Smooth muscle cell (in vitro differentiated cells): Measurements from ENCODE around the gene CASZ1. TPM values are rescaled to one million over a fixed set of nuclear protein-coding genes. Genes with fewer than 3 reads are reported as not detected.

ENCODE experiments used
- DNase-seq: peaks from one replicate; lab custom pipeline; 2025; ENCODE audit not compliant: unreplicated experiment; lab: John Stamatoyannopoulos, UW
- H2AFZ ChIP-seq: fragments of 200-600 bp; sonication (generic); 2 replicates; pipeline ENCODE4 v1.6.0; 2016; ENCODE audit warnings: antibody characterized with exemption, low read depth, mild to moderate bottlenecking
- H3F3A ChIP-seq: fragments of 200-600 bp; sonication (generic); 2 replicates; pipeline ENCODE4 v1.6.0; 2017; ENCODE audit warnings: antibody characterized with exemption, low read depth
- H3K27ac ChIP-seq: fragments of 200-600 bp; sonication (generic); 2 replicates; pipeline ENCODE4 v1.5.1; 2016; ENCODE audit warnings: low read depth, mild to moderate bottlenecking
- H3K27me3 ChIP-seq: fragments of 200-600 bp; sonication (generic); 2 replicates; pipeline ENCODE4 v1.6.1; 2016; ENCODE audit warnings: low read depth, mild to moderate bottlenecking
- H3K36me3 ChIP-seq: fragments of 200-600 bp; sonication (generic); 2 replicates; pipeline ENCODE4 v1.5.1; 2016; ENCODE audit warnings: low read depth
- H3K4me1 ChIP-seq: fragments of 200-600 bp; sonication (generic); 2 replicates; pipeline ENCODE4 v1.5.1; 2016; ENCODE audit warnings: low read depth
- H3K4me2 ChIP-seq: fragments of 200-600 bp; sonication (generic); 2 replicates; pipeline ENCODE4 v1.6.0; 2016; ENCODE audit warnings: mild to moderate bottlenecking
- H3K4me3 ChIP-seq: fragments of 200-600 bp; sonication (generic); 2 replicates; pipeline ENCODE4 v1.5.1; 2016; ENCODE audit warnings: mild to moderate bottlenecking
- H3K79me2 ChIP-seq: fragments of 200-600 bp; sonication (generic); 2 replicates; pipeline ENCODE4 v1.6.0; 2016; ENCODE audit warnings: low read depth, mild to moderate bottlenecking
- H3K9ac ChIP-seq: fragments of 200-600 bp; sonication (generic); 2 replicates; pipeline ENCODE4 v1.6.0; 2016; ENCODE audit warnings: low read depth
- H3K9me3 ChIP-seq: fragments of 200-600 bp; sonication (generic); replicated peaks from 2 replicates; pipeline ENCODE4 v1.5.1; 2016; ENCODE audit warnings: low read depth
- H4K20me1 ChIP-seq: fragments of 200-600 bp; sonication (generic); 2 replicates; pipeline ENCODE4 v1.6.0; 2016; ENCODE audit warnings: low read depth
- CTCF ChIP-seq: fragments of 200-600 bp; sonication (generic); IDR thresholded peaks from 2 replicates; pipeline ENCODE4 v1.5.1; 2017; ENCODE audit warnings: borderline replicate concordance, mild to moderate bottlenecking, antibody characterized with exemption; ENCODE audit not compliant: insufficient read depth, poor library complexity, severe bottlenecking
- WGBS: methylation state at CpG from one replicate; pipeline ENCODE4 v1.1.7; 2016; ENCODE audit warnings: low lambda C conversion rate; 5-methylcytosine and 5-hydroxymethylcytosine counted together
- polyA plus RNA-seq: library from polyadenylated mRNA; unstranded; fragments of >200 nt; fragmentation: Nextera tagmentation; extraction: Ambion mirVana; gene quantifications from 2 replicates; pipeline ENCODE4 v1.2.1, GENCODE V29; 2016
- total RNA-seq: library from RNA; depleted of rRNA; stranded (reverse); fragments of >200 nt; gene quantifications from 2 replicates; pipeline ENCODE4 v1.2.3, GENCODE V29; 2014

The CASZ1 gene
- total and polyA plus RNA-seq, 2 experiments from 2014 or later: 0.70 to 1.9 TPM

- Histone ChIP-seq H3K9ac (no peak overlapping the region), H3K4me1 (peaks cover 59% of the 10 kb centered on the region), H3K4me2 (no peak overlapping the region), H2AFZ (no peak overlapping the region), H3K27ac (no peak overlapping the region), H4K20me1 (no peaks in the 10 kb centered on the region), H3K79me2 (no peaks in the 10 kb centered on the region), H3K27me3 (no peaks in the 10 kb centered on the region), H3K9me3 (no peaks in the 10 kb centered on the region), H3K36me3 (no peaks in the 10 kb centered on the region), H3F3A (no peaks in the 10 kb centered on the region), H3K4me3 (no peak overlapping the region)
- DNase-seq: no peak
- TF ChIP-seq CTCF: no peak
- WGBS: 54% methylated on average over 17 of the region's 17 CpGs
These were observed 113.8 kb downstream of the CASZ1 start for GRCh38 chr1:10682449-10683309.

GRCh38 chr1:10682108-10682445 is 114.4 kb downstream of the CASZ1 start:
- no peak for TF ChIP-seq CTCF

GRCh38 chr1:10681296-10682107 is 114.9 kb downstream of the CASZ1 start:
- peaks cover 68% of the 10 kb centered on the region for H3K4me1 ChIP-seq
- no peak overlapping the region for H3K27ac ChIP-seq
- H3K27me3 ChIP-seq: no peaks in the 10 kb centered on the region
- H3K9me3 ChIP-seq: no peaks in the 10 kb centered on the region
- H3F3A ChIP-seq: no peaks in the 10 kb centered on the region
- DNase-seq: no peak
- no peaks in the 10 kb centered on the region for H4K20me1 ChIP-seq
- WGBS: 83% methylated on average over 18 of the region's 18 CpGs
- H3K79me2 ChIP-seq: no peaks in the 10 kb centered on the region
- H3K4me3 ChIP-seq: no peak overlapping the region
- no peak for TF ChIP-seq CTCF
- no peak overlapping the region for H3K9ac ChIP-seq
- no peaks in the 10 kb centered on the region for H3K36me3 ChIP-seq
- H2AFZ ChIP-seq: no peak overlapping the region
- no peak overlapping the region for H3K4me2 ChIP-seq

More at GRCh38 chr1:10682108-10682445, 114.4 kb downstream of the CASZ1 start:
- Histone ChIP-seq H4K20me1 (no peaks in the 10 kb centered on the region), H3K36me3 (no peaks in the 10 kb centered on the region), H3K4me2 (no peak overlapping the region), H3K27ac (no peak overlapping the region), H3F3A (no peaks in the 10 kb centered on the region), H3K9me3 (no peaks in the 10 kb centered on the region), H2AFZ (no peak overlapping the region), H3K27me3 (no peaks in the 10 kb centered on the region), H3K9ac (no peak overlapping the region), H3K79me2 (no peaks in the 10 kb centered on the region), H3K4me3 (no peak overlapping the region), H3K4me1 (peaks cover 65% of the 10 kb centered on the region)
- 78% methylated on average over 9 of the region's 9 CpGs for WGBS
- no peak for DNase-seq
